Measurements from ENCODE around the gene ZDHHC8.

DNA sequence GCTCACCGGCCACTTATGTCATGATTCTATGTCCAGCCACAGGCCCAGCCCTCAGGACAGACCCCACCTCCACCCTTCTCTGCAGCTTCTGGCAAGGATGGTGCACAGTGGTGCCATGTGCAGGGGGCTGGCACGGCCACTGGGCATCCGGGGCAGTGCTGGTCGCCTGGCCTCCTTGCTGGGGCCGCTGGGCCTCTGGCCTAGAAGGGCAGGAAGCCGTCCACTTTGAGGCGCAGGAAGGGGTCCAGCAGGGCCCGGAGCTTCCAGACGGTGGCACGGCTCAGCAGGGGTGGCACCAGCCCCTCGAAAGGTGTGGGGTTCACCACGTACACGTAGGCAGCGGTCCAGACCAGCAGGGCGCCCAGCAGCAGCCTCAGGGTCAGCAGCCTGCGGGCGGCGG is 16.8 kb downstream of the ZDHHC8 start:
- TF ChIP-seq, protein P1, sequence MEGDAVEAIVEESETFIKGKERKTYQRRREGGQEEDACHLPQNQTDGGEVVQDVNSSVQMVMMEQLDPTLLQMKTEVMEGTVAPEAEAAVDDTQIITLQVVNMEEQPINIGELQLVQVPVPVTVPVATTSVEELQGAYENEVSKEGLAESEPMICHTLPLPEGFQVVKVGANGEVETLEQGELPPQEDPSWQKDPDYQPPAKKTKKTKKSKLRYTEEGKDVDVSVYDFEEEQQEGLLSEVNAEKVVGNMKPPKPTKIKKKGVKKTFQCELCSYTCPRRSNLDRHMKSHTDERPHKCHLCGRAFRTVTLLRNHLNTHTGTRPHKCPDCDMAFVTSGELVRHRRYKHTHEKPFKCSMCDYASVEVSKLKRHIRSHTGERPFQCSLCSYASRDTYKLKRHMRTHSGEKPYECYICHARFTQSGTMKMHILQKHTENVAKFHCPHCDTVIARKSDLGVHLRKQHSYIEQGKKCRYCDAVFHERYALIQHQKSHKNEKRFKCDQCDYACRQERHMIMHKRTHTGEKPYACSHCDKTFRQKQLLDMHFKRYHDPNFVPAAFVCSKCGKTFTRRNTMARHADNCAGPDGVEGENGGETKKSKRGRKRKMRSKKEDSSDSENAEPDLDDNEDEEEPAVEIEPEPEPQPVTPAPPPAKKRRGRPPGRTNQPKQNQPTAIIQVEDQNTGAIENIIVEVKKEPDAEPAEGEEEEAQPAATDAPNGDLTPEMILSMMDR (IDR thresholded peaks at IDR 0.05; ENCODE audit: poor library complexity), result no peak
- TF ChIP-seq EZH2 (IDR thresholded peaks at IDR 0.05; ENCODE audit: borderline replicate concordance) (no peak), EZH2phosphoT487 (IDR thresholded peaks at IDR 0.05; ENCODE audit: low read depth, severe bottlenecking, unreplicated experiment) (no peak)

Measured in hepatocyte (in vitro differentiated cells).